PC-3 (cell line): ENCODE measurements around the gene TCHP. TPM values are rescaled to one million over a fixed set of nuclear protein-coding genes. Genes with fewer than 3 reads are reported as not detected.

Source experiments
- ATAC-seq: fragments of 200-7000 bp; cut with Tn5 transposase; 2 replicates; pipeline ENCODE4 v1.9.1; 2020; ENCODE audit warnings: mild to moderate bottlenecking, moderate library complexity
- BruUV-seq: library from RNA; stranded (reverse); fragments of 400-500 nt; replicated peaks from 2 replicates; lab custom pipeline; 2021; lab: Mats Ljungman, UMichigan
- CTCF ChIA-PET: fragments of 300-600 bp; sonication (Branson Sonifier 250); formaldehyde crosslinking; loops from one replicate; lab custom pipeline; 2022; ENCODE audit warnings: antibody characterized with exemption; lab: Charles Lee
- POLR2A ChIA-PET: fragments of 300-600 bp; sonication (Branson Sonifier 250); formaldehyde crosslinking; loops from one replicate; lab custom pipeline; 2022; ENCODE audit warnings: antibody characterized with exemption; ENCODE audit not compliant: unreplicated experiment; lab: Charles Lee
- DNase-seq: peaks from one replicate; pipeline ENCODE4 v3.0.0-alpha.2; 2015
- H2AFZ ChIP-seq: fragments of 300-600 bp; sonication (generic); 2 replicates; pipeline ENCODE4 v1.6.0; 2016; ENCODE audit warnings: antibody characterized with exemption, low read length
- H3F3A ChIP-seq: fragments of 300-600 bp; sonication (generic); one replicate; pipeline ENCODE4 v1.6.0; 2017; ENCODE audit warnings: antibody characterized with exemption, low read length, control low read depth, mild to moderate bottlenecking; ENCODE audit not compliant: unreplicated experiment
- H3K27ac ChIP-seq: fragments of 300-600 bp; sonication (generic); 2 replicates; pipeline ENCODE4 v1.5.1; 2016; ENCODE audit warnings: mild to moderate bottlenecking, low read length
- H3K27me3 ChIP-seq: fragments of 300-600 bp; sonication (generic); 2 replicates; pipeline ENCODE4 v1.6.1; 2016; ENCODE audit warnings: low read length, mixed read lengths
- H3K36me3 ChIP-seq: fragments of 300-600 bp; sonication (generic); 2 replicates; pipeline ENCODE4 v1.6.1; 2016; ENCODE audit warnings: low read depth, mixed run types, low read length, mixed read lengths
- H3K4me1 ChIP-seq: fragments of 300-600 bp; sonication (generic); 2 replicates; pipeline ENCODE4 v1.5.1; 2016; ENCODE audit warnings: low read length; ENCODE audit not compliant: insufficient read depth
- H3K4me2 ChIP-seq: fragments of 300-600 bp; sonication (generic); 2 replicates; pipeline ENCODE4 v1.6.0; 2016; ENCODE audit warnings: low read length
- H3K4me3 ChIP-seq: fragments of 300-600 bp; sonication (generic); 2 replicates; pipeline ENCODE4 v1.5.1; 2016; ENCODE audit warnings: mild to moderate bottlenecking, low read length, mixed read lengths
- H3K79me2 ChIP-seq: fragments of 300-600 bp; sonication (generic); 2 replicates; pipeline ENCODE4 v1.6.1; 2017; ENCODE audit warnings: low read length, mixed read lengths
- H3K9ac ChIP-seq: fragments of 300-600 bp; sonication (generic); 2 replicates; pipeline ENCODE4 v1.6.0; 2016; ENCODE audit warnings: mild to moderate bottlenecking, low read length
- H3K9me2 ChIP-seq: fragments of 300-600 bp; sonication (generic); replicated peaks from 2 replicates; pipeline ENCODE4 v1.6.1; 2016; ENCODE audit warnings: mixed run types, low read length, mixed read lengths
- H3K9me3 ChIP-seq: fragments of 300-600 bp; sonication (generic); 2 replicates; pipeline ENCODE4 v1.6.1; 2016; ENCODE audit warnings: low read length, mixed read lengths
- H4K20me1 ChIP-seq: fragments of 300-600 bp; sonication (generic); 2 replicates; pipeline ENCODE4 v1.6.1; 2016; ENCODE audit warnings: low read length, mixed read lengths
- EZH2 ChIP-seq: fragments of 300-600 bp; sonication (generic); IDR thresholded peaks from one replicate; pipeline ENCODE4 v1.6.1; 2017; ENCODE audit warnings: antibody characterized with exemption, mild to moderate bottlenecking, low read length; ENCODE audit not compliant: unreplicated experiment
- EZH2phosphoT487 ChIP-seq: fragments of 300-600 bp; sonication (generic); IDR thresholded peaks from 2 replicates; pipeline ENCODE4 v1.6.1; 2018; ENCODE audit warnings: mild to moderate bottlenecking, antibody characterized with exemption, low read length, borderline replicate concordance
- intact Hi-C: fragments of 100-400 bp; cut with micrococcal nuclease; formaldehyde crosslinking; loops from 2 replicates; pipeline ENCODE4 v1.9.0; 2023
- total RNA-seq: library from RNA; depleted of rRNA; stranded (reverse); fragments of >200 nt; gene quantifications from 2 replicates; pipeline ENCODE4 v1.2.3, GENCODE V29; 2014
- TF ChIP-seq, protein P1 (sequence below): fragments of 300-600 bp; sonication (generic); conservative IDR thresholded peaks from 2 replicates; pipeline ENCODE4 v1.5.1; 2017; ENCODE audit warnings: antibody characterized with exemption, low read depth, mild to moderate bottlenecking, low read length

The TCHP gene
- total RNA-seq, 1 experiment from 2014 or later = 21.6 TPM

DNA sequence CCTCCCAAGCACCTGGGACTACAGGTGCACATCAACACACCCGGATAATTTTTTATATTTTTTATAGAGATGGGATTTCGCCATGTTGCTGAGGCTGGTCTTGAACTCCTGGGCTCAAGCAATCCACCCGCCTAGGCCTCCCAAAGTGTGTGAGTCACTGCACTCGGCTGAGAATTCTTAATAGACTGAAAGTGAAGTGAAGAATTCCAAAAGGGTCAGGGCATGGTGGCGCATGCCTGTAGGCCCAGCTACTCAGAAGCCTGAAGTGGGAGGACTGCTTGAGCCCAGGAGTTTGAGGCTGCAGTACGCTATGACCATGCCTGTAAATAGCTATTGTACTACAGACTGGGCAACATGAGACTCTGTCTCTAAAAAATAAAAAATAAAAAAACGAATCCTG lies 43.7 kb downstream of the TCHP start:
- H3K27me3 ChIP-seq = no peaks in the 10 kb centered on the region
- H2AFZ ChIP-seq = no peak overlapping the region
- ATAC-seq (no peak), DNase-seq (no peak)
- BruUV-seq = no TSS peak
- no peaks in the 10 kb centered on the region for H3K79me2 ChIP-seq
- ChIA-PET POLR2A (no interaction called here), CTCF (no interaction called here)
- H3K4me3 ChIP-seq = no peak overlapping the region
- TF ChIP-seq, protein P1, sequence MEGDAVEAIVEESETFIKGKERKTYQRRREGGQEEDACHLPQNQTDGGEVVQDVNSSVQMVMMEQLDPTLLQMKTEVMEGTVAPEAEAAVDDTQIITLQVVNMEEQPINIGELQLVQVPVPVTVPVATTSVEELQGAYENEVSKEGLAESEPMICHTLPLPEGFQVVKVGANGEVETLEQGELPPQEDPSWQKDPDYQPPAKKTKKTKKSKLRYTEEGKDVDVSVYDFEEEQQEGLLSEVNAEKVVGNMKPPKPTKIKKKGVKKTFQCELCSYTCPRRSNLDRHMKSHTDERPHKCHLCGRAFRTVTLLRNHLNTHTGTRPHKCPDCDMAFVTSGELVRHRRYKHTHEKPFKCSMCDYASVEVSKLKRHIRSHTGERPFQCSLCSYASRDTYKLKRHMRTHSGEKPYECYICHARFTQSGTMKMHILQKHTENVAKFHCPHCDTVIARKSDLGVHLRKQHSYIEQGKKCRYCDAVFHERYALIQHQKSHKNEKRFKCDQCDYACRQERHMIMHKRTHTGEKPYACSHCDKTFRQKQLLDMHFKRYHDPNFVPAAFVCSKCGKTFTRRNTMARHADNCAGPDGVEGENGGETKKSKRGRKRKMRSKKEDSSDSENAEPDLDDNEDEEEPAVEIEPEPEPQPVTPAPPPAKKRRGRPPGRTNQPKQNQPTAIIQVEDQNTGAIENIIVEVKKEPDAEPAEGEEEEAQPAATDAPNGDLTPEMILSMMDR = no peak
- no peak for TF ChIP-seq EZH2phosphoT487
- no peak for TF ChIP-seq EZH2
- H3K9me3 ChIP-seq = no peaks in the 10 kb centered on the region
- H3K27ac ChIP-seq = no peak overlapping the region
- H3K9me2 ChIP-seq = no peaks in the 10 kb centered on the region
- peaks cover 10% of the 10 kb centered on the region for H3K36me3 ChIP-seq
- no peak overlapping the region for H3K9ac ChIP-seq
- H3K4me1 ChIP-seq = no peaks in the 10 kb centered on the region
- intact Hi-C loops = no loop called here
- no peaks in the 10 kb centered on the region for H4K20me1 ChIP-seq
- H3K4me2 ChIP-seq = no peak overlapping the region
- H3F3A ChIP-seq = no peaks in the 10 kb centered on the region

DNA sequence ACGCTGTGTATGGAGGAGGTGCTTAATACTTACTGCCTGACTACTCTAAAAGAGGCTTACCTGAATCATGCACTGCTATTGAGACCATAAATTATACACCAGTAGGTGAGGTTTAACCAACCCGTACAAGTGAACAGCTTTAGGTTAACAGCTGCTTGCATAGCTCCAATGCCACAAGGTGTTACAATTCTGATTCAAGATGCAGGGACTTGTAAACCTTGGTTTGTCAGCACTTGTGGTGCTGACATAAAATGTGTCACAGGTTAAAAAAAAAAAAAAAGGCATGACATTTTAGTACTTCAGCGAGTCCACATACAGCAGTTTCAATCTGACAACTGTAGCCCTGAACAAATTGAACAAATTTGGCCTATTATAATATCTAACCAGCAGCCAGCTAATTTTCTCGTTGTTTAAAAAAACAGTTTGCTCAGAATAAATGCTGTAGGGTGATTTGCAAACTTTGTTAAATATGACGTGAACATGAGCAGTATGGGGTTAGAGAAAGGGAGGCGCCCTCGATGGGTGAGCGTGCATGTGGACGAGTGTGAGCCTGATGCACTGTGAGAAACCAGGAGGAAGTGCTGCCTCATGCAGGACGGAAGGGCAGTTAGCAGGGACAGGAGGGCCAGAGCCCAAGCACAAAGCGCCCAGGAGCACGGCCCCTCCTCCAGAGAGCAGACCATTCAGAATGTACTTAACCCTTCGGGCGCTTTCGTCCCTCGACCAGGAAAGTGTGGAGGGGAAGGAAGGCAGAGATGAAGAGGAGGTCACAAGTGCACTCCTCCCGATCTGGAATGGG lies 44.7 kb downstream of the TCHP start:
- Histone ChIP-seq H3K4me3 (no peak overlapping the region), H3K4me1 (no peaks in the 10 kb centered on the region), H3K9ac (no peak overlapping the region), H4K20me1 (no peaks in the 10 kb centered on the region), H3K27ac (no peak overlapping the region), H3K27me3 (no peaks in the 10 kb centered on the region), H3K4me2 (no peak overlapping the region), H3K36me3 (peaks cover 15% of the 10 kb centered on the region; the same call in 1 of the 2 replicates), H2AFZ (no peak overlapping the region), H3K9me3 (no peaks in the 10 kb centered on the region), H3F3A (no peaks in the 10 kb centered on the region), H3K9me2 (no peaks in the 10 kb centered on the region), H3K79me2 (no peaks in the 10 kb centered on the region)
- DNase-seq (no peak), ATAC-seq (0 out of 2 replicates have a peak, but pooled peaks have one; percentile 24)
- TF ChIP-seq EZH2 = no peak
- TF ChIP-seq EZH2phosphoT487 = no peak
- TF ChIP-seq, protein P1 = no peak
- ChIA-PET POLR2A (interaction anchor here (0.6 kb wide), 1 partner anchor 17 kb away, joined by 3 read pairs; no protein-coding TSS in a partner anchor), CTCF (no interaction called here)
- intact Hi-C loops = no loop called here
- BruUV-seq = no TSS peak

DNA sequence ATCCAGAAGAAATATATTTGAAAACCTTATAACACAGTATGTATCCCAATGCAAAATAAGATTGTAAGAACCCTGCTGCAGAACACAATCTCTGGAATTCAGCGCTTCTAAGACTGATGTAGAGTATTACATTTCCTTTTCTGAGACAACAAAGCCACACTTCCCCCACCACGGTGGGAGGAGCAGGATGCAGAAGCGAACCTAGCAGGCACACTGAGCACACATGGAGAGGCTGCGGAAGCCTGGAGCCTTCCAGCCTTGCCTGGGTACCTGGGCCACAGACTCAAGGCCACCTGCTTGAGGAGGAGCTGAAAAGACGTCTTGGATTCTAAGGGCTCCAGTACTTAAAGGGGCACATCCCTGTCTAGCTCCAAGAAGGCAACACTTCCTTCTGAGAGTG lies 46.4 kb downstream of the TCHP start:
- H2AFZ ChIP-seq = no peak overlapping the region
- H3K4me2 ChIP-seq = no peak overlapping the region
- peaks cover 12% of the 10 kb centered on the region for H3K4me1 ChIP-seq
- no peaks in the 10 kb centered on the region for H3K27me3 ChIP-seq
- no peaks in the 10 kb centered on the region for H3K9me3 ChIP-seq
- ATAC-seq = no peak
- TF ChIP-seq EZH2phosphoT487 = no peak
- DNase-seq = no peak
- BruUV-seq = no TSS peak
- no peak overlapping the region for H3K4me3 ChIP-seq
- H3K27ac ChIP-seq = no peak overlapping the region
- CTCF ChIA-PET = no interaction called here
- H4K20me1 ChIP-seq = no peaks in the 10 kb centered on the region
- H3K79me2 ChIP-seq = no peaks in the 10 kb centered on the region
- peaks cover 21% of the 10 kb centered on the region; the same call in 1 of the 2 replicates for H3K36me3 ChIP-seq
- no peaks in the 10 kb centered on the region for H3F3A ChIP-seq
- H3K9me2 ChIP-seq = no peaks in the 10 kb centered on the region
- no peak overlapping the region for H3K9ac ChIP-seq
- intact Hi-C loops = no loop called here
- POLR2A ChIA-PET = no interaction called here
